Activated CD8-positive, alpha-beta T cell treated with anti-CD3 and anti-CD28 coated beads for 36 hours (primary cell): ENCODE results near the gene PRPF18. TPM values are rescaled to one million over a fixed set of nuclear protein-coding genes. Genes with fewer than 3 reads are reported as not detected.

ENCODE experiments used
- ATAC-seq: fragments of 200-7000 bp; cut with Tn5 transposase; one replicate; pipeline ENCODE4 v1.10.0; 2021; ENCODE audit warnings: mild to moderate bottlenecking, moderate library complexity
- CTCF ChIA-PET: fragments of 350-600 bp; sonication (Branson Sonifier 250); formaldehyde crosslinking; loops from one replicate; lab custom pipeline; 2021; ENCODE audit warnings: antibody characterized with exemption; lab: Charles Lee
- POLR2A ChIA-PET: fragments of 350-600 bp; sonication (Branson Sonifier 250); formaldehyde crosslinking; loops from one replicate; lab custom pipeline; 2021; ENCODE audit warnings: antibody characterized with exemption; lab: Charles Lee
- DNase-seq: peaks from one replicate; pipeline ENCODE4 v3.0.0-alpha.2; 2020
- H3K27ac Mint-ChIP-seq: one replicate; pipeline ENCODE4 v1.8.0; 2021; ENCODE audit warnings: mild to moderate bottlenecking, mixed read lengths
- H3K27me3 Mint-ChIP-seq: one replicate; pipeline ENCODE4 v1.8.0; 2021; ENCODE audit warnings: mixed read lengths
- H3K36me3 Mint-ChIP-seq: one replicate; pipeline ENCODE4 v1.8.0; 2021; ENCODE audit warnings: low read depth, mixed read lengths
- H3K4me1 Mint-ChIP-seq: one replicate; pipeline ENCODE4 v1.8.0; 2021; ENCODE audit warnings: low read depth, mixed read lengths
- H3K4me3 Mint-ChIP-seq: one replicate; pipeline ENCODE4 v1.8.0; 2021; ENCODE audit warnings: mild to moderate bottlenecking, moderate library complexity, mixed read lengths
- H3K9me3 Mint-ChIP-seq: one replicate; pipeline ENCODE4 v1.8.0; 2021; ENCODE audit warnings: mixed read lengths
- CTCF ChIP-seq: fragments of 200-600 bp; IDR thresholded peaks from one replicate; pipeline ENCODE4 v1.8.0; 2022; ENCODE audit warnings: antibody characterized with exemption, mild to moderate bottlenecking
- intact Hi-C: fragments of 100-400 bp; cut with micrococcal nuclease; formaldehyde crosslinking; loops from one replicate; pipeline ENCODE4 v1.10.0; 2022
- total RNA-seq, 2 experiments: library from RNA; stranded (reverse); gene quantifications; one replicate each; pipeline ENCODE4 v1.2.3, GENCODE V29; 2021

The PRPF18 gene
- total RNA-seq, 2 experiments from 2014 or later = 17.9 to 18.4 TPM

- CTCF ChIA-PET = interaction anchor here (0.6 kb wide), 2 partner anchors 93 to 262 kb away, joined by 3 read pairs; no protein-coding TSS in a partner anchor
Measured at GRCh38 chr10:13656337-13657100, 69.8 kb downstream of the PRPF18 start.

GRCh38 chr10:13657101-13657680 is 70.4 kb downstream of the PRPF18 start:
- H3K4me1 Mint-ChIP-seq = peaks cover 18% of the 10 kb centered on the region
- TF ChIP-seq CTCF = no peak

More at GRCh38 chr10:13656337-13657100, 69.8 kb downstream of the PRPF18 start:
- no peaks in the 10 kb centered on the region for H3K9me3 Mint-ChIP-seq
- POLR2A ChIA-PET = no interaction called here
- H3K4me1 Mint-ChIP-seq = peaks cover 18% of the 10 kb centered on the region
- no peaks in the 10 kb centered on the region for H3K36me3 Mint-ChIP-seq
- no peak for DNase-seq
- intact Hi-C loops = no loop called here
- ATAC-seq = no peak
- no peak overlapping the region for H3K4me3 Mint-ChIP-seq
- H3K27ac Mint-ChIP-seq = no peak overlapping the region
- TF ChIP-seq CTCF = no peak
- H3K27me3 Mint-ChIP-seq = no peaks in the 10 kb centered on the region

GRCh38 chr10:13658264-13658663 is 71.5 kb downstream of the PRPF18 start:
- CTCF ChIA-PET = no interaction called here
- peak overlapping the region; percentile 38 for H3K27ac Mint-ChIP-seq

More at GRCh38 chr10:13657101-13657680, 70.4 kb downstream of the PRPF18 start:
- H3K27me3 Mint-ChIP-seq = no peaks in the 10 kb centered on the region
- intact Hi-C loops = no loop called here
- CTCF ChIA-PET = no interaction called here
- H3K36me3 Mint-ChIP-seq = no peaks in the 10 kb centered on the region
- H3K9me3 Mint-ChIP-seq = no peaks in the 10 kb centered on the region
- ATAC-seq (no peak), DNase-seq (no peak)
- POLR2A ChIA-PET = no interaction called here
- no peak overlapping the region for H3K27ac Mint-ChIP-seq
- no peak overlapping the region for H3K4me3 Mint-ChIP-seq

GRCh38 chr10:13658871-13659685 is 72.3 kb downstream of the PRPF18 start:
- H3K27me3 Mint-ChIP-seq = no peaks in the 10 kb centered on the region
- CTCF ChIA-PET = interaction anchor here (0.6 to 2.3 kb wide), 28 partner anchors 8 to 248 kb away, joined by 3 to 16 read pairs (median 3); no protein-coding TSS in a partner anchor
- POLR2A ChIA-PET = interaction anchor here (1.1 kb wide), 1 partner anchor 17 kb away, joined by 3 read pairs; no protein-coding TSS in a partner anchor
- H3K9me3 Mint-ChIP-seq = no peaks in the 10 kb centered on the region
- DNase-seq = peak; percentile 8
- H3K4me1 Mint-ChIP-seq = peaks cover 14% of the 10 kb centered on the region
- peak; percentile 11 for ATAC-seq
- intact Hi-C loops = no loop called here
- H3K27ac Mint-ChIP-seq = peak overlapping the region; percentile 70
- no peaks in the 10 kb centered on the region for H3K36me3 Mint-ChIP-seq
- H3K4me3 Mint-ChIP-seq = peak overlapping the region; percentile 62
- TF ChIP-seq CTCF = no peak

More at GRCh38 chr10:13658264-13658663, 71.5 kb downstream of the PRPF18 start:
- Mint-ChIP-seq H3K4me3 (peak overlapping the region; percentile 62), H3K4me1 (peaks cover 14% of the 10 kb centered on the region), H3K9me3 (no peaks in the 10 kb centered on the region), H3K36me3 (no peaks in the 10 kb centered on the region), H3K27me3 (no peaks in the 10 kb centered on the region)
- peak; percentile 57 for ATAC-seq
- TF ChIP-seq CTCF = no peak
- peak; percentile 55 for DNase-seq
- POLR2A ChIA-PET = no interaction called here
- intact Hi-C loops = no loop called here
